ENCODE results near the gene HAGHL.

DNA sequence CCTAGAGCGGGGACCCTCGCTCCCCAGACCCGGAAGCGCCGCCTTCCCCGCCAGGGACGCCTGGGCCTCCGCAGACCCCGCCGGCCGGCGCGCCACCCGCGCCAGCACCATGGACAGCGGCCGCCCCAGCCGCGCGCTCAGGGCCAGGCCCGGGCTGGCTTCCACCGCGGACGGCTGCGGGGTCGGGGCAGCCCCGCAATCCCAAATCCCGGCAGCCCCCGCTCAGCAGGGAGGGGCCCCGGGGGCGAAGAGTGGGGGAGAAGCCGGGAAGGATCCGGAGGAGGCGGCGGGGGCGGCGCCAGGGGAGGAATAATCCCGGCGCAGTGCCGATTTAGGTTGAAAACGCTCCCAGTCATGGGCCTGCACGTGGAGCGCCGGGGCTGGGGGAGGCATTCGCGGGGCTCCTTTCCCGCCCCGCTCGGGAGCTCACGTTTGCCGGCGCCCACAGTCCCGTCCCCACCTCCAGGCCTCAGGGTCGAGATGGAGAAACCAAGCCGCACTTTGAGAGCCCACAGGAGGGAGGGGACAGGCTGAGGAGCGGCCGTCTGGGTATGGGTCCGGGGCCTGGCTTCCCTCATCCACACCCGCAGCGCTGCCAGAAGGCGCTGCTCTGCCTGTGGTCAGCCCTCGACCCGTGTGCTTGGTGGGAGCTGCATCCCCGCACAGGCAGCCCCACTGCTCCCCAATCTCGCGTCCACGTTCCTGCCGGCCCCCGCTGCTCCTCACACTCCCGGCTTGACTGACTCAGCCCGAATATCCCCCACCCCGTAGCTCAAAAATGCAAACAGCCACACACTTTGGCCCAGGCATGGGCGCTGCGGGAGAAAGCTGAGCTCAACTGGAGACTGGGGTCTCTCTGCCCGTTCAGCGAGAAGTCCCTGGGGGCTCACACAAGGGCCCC, 26.0 kb upstream of the HAGHL start:
- TF ChIP-seq, protein P1, sequence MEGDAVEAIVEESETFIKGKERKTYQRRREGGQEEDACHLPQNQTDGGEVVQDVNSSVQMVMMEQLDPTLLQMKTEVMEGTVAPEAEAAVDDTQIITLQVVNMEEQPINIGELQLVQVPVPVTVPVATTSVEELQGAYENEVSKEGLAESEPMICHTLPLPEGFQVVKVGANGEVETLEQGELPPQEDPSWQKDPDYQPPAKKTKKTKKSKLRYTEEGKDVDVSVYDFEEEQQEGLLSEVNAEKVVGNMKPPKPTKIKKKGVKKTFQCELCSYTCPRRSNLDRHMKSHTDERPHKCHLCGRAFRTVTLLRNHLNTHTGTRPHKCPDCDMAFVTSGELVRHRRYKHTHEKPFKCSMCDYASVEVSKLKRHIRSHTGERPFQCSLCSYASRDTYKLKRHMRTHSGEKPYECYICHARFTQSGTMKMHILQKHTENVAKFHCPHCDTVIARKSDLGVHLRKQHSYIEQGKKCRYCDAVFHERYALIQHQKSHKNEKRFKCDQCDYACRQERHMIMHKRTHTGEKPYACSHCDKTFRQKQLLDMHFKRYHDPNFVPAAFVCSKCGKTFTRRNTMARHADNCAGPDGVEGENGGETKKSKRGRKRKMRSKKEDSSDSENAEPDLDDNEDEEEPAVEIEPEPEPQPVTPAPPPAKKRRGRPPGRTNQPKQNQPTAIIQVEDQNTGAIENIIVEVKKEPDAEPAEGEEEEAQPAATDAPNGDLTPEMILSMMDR (IDR thresholded peaks at IDR 0.05; ENCODE audit: borderline replicate concordance, extremely low read depth, low read length, poor library complexity, severe bottlenecking) = no peak
- TF ChIP-seq EZH2 (IDR thresholded peaks at IDR 0.05; ENCODE audit: borderline replicate concordance, low read depth, low read length, severe bottlenecking) = no peak
